HL-60/S4 treated with phorbol 12-myristate 13-acetate at 8.2 ng/mL for 4 days and 3 days (cell line): ENCODE measurements around the gene MAP3K14.

Experiments used
- in situ Hi-C: fragments of 300-500 bp; cut with MboI; formaldehyde crosslinking; loops from 2 replicates; pipeline ENCODE4 v1.15.0; 2022; ENCODE audit warnings: low sequenced_read_pairs

The MAP3K14 gene

DNA sequence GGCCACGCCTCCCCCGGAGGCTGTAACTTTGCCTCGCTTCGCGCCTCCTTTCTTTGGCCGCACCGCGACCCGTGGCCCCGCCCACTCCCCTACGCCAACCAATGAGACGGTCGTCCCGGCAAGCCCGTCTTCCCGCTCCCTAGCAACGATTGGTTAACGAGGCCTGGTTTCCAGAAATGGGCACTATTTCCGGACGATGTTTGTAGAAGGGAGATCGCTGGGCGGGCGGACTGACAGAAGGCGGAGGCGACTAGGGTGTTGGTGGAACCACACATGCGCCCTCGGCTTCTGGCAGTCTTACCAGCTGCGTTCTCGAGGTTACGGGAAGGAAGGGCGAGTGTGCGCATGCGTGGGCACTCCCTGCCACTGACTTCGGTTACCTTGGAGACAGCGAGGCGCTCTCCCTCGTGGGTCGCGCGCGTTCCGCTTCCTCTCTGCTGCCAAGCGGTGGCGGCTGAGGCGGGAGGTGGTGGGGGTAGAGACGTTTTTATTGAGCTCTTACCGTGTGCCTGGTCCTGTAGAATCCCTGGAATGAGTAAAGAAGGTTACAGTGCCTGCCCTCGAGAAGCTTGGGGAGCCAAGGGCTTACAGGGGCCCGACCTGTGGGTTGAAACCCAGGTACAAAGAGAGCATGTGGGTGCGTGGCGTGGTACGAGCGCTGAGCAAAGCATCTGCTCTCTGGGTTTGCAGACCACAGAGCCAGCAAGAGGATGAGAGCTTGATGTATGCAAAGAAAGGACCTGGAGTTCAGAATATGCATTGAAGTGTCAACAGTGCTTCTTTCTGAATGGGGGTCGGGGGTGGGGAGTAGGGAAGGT is 500 bp upstream of the MAP3K14 start:
- in situ Hi-C loops, result no loop called here

DNA sequence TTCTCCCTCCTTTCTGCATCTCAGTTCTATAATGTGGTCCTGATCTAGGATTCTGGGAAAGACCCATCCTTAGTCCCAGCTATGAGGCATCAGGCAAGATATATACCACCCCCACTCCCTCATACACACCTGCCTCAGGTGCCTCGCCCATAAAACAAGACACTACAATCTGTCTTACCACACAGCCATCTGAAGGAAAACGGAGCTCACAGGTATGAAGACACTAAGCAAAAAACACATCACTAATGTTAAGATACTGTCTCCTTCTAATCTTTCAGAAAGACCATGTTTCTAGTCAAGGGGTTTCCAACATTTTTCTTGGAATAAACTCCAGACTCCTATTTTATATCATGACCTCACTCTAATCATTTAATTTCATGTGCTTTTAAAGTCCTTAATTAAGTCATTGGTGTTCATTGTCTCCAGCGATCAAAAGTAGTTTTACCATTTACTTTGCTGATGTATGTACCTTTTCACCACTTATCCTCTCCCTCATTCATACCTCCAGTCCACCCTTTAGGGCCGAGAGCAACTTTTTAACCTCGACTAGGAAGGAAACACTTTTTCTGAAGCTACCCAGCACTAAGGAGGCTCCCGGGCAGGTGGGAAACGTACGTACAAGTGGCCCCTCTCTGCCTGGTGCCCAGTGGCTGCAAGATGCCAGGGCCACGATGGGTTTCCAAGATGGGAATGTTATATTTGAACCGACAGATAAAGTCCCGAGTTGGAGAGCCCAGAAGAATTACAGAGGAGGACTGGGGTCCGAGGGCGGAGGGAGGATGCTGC is 979 bp downstream of the MAP3K14 start:
- in situ Hi-C loops, result no loop called here

DNA sequence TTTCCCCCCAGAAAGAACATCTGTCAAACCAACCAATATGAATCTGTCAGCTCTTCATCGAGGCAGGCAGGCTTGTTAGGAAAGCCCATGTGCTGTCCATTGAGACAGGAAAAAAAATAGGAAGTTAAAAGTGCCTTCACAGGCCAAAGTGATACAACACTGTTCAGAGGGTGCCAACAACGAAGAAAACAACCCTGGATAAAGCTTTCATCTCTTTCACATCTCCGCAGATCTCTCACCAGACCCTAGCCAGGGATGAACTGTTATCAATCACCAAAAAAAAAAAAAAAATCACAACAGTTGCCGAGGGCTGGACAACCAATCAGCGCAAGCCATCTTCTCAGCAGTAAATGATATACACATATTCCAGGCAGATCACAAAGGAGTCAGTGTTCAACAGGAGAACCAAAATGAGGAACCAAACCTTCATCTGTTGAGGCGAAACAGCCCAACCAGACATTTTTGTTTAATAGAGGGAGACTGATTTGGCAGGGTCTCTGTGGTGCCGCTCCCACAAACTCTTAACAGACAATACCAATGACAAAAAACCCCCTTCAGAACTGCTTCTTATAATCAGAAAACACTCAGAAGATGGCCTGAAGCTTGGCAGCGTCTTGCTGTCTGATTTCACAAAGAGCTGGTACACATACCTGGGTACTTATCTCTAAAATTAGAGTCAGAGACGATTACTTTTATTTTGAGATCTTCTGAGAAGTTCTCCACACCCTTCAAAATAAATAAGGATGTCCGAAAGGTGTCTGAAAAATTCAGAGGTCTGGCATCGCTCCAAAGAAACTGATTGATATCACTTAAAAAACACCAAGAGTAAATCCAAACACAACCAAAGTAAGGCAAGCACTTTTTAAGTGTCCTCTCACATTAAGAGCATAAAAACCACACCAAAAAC is 1.8 kb downstream of the MAP3K14 start:
- in situ Hi-C loops, result no loop called here

DNA sequence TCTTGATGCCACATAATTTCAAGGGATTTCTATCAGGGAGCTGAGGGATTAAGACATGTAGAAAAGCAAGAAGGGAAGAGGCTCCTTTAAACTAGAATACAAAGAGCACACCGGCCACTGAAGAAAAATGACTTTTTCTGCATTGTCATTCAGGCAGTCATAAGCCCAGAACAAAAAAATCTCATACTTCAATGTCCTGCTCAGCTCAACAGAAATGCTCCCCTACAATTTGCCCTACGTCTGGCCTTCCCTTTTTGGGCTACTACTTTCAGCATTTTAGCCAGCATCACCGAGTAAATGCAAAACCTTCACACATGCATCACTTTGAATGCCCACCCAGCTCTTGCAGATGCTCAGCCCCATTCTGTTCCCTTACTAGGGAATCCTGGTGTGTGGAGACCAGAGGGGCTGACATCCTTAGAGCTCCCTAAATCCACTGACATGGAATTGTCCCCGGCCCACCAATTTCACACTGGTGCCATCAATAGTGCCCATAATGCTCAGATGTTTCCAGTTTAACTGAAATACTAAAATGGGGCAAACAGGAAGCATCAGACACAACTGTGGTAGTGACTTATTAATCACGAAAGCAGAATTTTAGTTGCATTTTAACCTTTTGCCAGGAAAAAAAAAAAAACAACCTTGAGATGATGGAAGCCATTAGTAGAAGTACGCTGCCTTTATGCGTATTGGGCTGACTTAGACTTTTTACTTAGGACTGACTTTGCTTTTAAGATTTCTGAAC is 2.7 kb downstream of the MAP3K14 start:
- in situ Hi-C loops, result no loop called here

DNA sequence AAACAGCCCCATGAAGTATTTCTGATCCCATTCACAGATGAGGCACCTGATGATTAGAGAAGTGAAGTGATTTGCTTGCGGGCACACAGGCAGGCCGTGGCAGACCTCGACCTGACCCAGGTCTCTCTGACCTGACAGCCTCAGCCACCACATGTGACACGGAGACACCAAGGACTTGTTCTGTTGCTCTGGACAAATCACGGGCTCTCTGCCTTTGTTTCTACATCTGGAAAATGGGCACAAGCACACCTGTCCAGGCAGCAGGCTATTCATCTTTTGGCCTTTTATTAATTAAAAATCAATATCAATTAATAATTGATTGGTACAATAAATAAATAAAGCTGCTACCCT is 3.4 kb downstream of the MAP3K14 start:
- in situ Hi-C loops, result no loop called here

DNA sequence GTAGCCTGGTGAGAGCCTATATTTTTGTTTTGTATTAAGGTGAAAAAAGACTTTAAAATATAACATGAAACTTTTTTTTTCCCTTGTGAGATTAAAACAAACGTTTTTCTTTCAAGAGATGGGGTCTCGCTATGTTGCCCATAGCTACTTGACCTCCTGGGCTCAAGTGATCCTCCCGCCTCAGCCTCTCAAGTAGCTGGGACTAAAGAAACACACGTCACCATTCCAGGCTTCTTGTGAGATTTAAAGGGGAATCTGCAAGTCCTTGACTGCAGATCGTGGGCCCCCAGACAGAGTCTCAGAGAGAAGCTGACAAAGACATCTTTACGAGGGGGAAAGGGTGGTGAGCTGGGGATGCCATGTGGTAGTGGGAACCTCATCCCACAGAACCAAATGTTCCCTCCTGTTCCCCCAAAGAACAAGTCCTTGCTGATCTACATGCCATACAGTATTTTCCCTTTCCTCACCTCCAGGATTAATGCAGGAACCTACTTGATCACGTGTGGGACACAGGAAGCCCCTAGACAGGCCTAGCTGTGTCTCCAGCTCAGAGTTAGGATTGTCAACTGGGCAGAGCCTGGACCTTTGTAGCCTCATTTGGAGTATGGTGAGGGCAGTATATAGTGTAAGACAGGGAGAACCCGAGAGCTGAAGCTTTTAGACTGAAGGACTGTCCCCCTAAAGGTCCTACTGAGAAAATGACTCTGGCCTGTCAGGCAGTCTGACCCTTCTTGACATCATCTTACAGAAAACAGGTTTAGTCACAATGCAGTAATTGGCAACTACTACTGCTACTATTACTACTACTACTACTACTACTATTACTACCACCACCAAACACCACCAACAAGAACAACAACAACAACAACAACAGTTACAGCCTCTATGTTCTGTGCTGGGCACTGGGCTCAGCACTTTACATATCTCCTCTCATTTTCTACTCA is 4.1 kb downstream of the MAP3K14 start:
- in situ Hi-C loops, result no loop called here

DNA sequence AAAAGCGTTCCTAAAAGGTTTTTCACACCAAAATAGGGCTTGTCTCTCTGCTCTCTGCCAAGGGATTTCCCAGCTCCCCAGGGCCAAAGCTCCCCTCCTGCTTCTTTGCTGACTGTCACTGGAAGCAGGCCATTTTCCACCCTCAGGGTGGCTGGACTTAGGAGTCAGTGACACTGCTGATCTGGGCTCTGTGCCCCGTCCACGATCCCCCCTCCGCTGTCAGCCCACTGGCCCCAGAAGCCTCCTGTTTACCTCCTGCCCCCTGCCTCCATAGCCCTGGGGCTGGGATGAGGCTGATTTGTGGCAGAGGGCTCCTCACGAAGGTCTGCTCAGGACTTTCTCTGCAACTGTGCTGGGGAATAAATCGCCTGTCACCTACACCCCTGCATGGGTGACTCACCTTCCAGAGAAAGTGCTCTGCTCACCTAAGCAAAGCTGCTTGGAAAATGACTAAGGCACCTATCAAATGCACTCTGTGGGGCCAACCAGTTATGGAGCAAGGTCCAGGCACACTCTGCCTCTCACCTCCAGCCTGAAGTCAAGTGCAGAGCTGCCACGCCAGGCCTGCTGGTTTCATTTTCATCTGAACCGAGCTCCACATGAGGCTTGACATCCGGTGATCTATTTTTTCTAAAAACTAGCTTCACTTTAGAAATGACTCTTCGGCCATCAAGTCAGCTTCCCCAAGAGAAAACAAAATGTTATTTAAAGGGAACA is 4.9 kb downstream of the MAP3K14 start:
- in situ Hi-C loops, result no loop called here

DNA sequence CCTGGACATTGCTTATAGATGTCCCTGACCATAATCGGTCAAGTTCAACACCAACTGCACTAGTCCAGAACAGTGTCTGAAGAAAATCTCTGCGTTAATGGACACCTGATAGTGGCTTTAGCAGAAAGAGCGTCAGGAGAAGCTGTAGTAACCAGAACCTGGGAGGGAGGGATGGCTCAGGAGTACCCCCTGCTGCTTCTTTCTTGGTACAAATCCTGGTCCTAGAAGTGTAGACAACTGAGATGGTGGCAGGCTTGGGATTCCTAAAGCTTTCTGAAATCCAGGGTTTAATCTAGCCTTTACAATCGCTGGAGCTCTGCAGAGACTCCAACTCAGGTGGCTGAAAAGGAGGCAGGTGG is 5.4 kb downstream of the MAP3K14 start:
- in situ Hi-C loops, result no loop called here

DNA sequence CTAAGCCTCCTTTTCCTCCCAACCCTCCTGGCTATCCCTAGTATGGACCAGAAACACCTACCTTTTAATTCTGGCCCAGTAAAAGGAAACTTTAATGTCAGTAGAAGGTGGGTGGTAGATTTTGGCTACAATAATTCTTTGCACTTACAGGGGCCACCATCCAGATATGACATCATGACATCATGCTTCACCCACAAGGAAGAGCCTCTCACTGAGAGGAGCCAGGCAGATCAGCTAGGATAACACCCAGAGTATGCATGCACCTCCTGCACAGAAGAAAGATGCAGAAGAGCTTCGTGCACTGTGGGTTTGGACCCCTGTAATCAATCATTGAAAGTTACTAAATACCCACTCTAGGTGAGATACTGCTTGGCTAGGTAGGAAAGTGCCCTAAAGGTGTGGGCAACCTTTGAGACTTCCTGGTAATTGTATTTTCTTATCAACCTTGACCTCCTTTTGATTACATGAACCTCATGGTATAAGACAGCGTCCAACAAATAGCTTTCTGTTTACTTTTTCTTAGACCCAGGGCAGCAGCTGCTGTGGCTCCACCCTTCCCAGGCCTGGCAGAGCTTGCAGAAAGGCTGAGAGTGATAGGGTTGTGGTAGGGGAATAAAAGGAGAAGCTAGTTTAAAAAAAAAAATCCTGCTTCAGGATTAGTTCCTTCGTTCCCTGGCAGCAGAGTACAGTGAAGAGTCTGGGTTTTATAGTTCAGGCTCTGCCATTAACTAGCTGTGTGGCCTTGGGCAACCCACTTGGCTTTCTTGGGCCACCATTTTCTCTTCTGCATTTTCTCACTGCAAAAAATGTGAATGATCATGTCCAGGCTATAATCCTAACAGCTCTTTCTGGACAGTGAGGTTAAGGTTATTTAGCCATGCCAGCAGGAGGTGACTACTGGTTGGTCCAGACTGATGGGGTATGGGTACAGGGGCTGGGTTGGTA is 6.2 kb downstream of the MAP3K14 start:
- in situ Hi-C loops, result no loop called here

DNA sequence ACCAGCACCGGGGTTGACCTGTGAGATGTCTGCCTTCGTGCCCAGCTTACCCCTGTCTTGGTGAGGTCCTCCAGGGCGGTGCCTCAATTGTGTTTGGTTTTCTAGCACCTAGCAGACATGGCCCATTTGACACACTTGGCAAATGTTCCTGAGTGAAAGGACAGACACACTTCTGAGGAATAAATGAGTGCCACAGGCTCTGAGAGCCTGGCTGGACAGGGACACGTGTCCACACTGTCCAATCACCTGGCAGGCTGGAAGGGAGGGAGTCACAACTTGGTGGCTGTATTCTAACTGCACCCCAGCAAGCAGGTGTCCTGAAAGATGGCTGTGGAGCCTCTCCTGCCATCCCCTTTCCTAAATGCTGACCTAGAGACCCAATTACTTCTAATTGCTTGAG is 7.4 kb downstream of the MAP3K14 start:
- in situ Hi-C loops, result no loop called here

DNA sequence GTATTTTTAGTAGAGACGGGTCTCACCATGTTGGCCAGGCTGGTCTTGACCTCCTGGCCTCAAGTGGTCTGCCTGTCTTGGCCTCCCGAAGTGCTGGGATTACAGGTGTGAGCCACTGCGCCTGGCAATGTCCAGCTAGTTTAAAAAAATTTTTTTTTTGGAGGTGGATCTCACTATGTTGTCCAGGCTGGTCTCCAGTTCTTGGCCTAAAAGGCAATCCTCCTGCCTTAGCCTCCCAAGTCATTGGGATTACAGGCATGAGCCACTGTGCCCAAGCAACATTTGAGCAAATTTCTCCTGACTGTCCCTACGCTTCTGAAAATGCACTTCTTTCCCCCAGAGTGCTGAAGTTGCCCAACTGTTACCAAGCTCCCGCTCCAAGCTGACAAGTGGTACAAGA is 8.0 kb downstream of the MAP3K14 start:
- in situ Hi-C loops, result no loop called here

DNA sequence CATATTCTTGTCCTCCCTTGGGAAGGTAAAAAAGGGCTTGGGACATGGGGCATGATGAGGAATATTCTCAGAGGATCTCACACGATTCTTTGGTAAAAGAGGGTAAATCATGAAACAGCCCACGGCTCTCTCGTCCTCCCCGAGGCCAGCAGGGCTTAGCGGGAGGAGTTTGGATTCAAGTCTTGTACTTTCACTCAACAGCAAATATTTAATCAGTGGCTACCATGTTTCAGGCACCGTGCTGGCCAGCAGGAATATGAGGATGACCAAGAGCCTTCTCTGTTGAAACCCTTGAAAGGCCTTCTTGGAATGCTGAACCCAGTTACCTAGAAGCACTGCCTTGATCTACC is 8.8 kb downstream of the MAP3K14 start:
- in situ Hi-C loops, result no loop called here

DNA sequence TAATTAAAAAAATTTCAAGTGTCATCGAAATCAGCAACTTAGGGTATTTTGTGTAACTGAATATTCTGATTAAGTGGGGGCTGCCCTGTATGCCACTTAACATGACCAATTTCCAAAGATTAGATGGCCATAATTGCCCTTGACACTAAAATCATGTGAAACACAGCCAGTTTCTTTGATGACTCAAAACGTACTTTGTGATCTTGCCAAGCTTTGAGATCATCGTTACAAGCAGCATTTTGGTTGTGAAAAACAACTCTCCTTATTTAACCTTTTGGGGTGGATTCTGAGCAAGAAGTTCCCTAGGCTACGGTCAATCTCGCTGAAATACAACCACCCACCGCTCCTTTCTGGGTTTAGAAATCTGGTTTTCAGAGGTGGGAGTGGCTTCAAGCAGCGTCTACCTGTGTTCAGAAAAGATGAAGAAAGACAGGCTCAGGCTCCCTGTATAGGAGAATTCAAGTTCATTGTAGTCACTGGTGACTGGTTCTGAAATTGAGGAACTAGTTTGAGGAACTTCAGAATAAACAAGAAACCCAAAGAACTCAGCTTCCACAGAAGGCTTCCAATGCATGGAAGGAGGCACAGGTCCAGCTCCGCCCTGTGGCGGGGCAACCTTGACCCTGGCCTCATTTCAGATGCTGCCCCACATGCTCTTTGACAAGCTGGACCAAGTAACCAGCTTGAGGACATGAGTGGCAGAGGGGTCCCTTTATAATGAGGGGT is 9.4 kb downstream of the MAP3K14 start:
- in situ Hi-C loops, result no loop called here

DNA sequence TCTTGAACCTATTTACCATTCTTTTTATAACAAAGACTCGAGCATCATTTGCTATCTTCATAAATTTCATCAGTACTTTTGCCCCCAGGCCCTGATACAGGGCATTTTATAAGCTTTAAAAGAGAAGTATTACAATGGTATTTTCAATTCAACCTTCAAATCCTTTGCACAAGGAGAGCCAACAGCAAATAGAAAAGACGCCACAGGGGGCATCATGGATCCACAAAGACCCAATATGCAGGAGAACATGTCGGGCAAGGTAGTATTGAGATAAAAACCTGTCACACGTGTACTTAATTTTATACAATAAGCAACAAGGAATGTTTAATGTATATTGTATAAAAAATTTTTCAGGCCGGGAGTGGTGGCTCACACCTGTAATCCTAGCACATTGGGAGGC is 10.2 kb downstream of the MAP3K14 start:
- in situ Hi-C loops, result no loop called here

DNA sequence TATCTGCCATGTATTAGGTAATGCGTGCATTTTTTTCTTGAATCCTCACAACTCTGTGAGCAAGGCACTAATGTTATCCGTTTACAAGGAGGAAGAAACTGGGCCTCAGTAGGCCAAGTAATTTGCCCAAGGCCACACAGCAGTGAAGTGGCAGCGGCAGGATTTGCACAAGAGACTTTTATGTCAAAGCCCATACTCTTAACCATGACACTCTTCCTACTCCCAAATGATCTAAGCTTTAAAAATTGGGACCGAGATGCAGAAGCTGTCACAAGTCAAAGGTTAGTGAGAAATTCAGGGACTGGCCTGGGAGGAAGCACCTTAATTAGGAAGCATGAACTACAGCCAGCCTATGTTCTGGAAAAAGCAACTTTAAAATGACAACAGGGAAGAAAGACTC is 10.7 kb downstream of the MAP3K14 start:
- in situ Hi-C loops, result no loop called here

DNA sequence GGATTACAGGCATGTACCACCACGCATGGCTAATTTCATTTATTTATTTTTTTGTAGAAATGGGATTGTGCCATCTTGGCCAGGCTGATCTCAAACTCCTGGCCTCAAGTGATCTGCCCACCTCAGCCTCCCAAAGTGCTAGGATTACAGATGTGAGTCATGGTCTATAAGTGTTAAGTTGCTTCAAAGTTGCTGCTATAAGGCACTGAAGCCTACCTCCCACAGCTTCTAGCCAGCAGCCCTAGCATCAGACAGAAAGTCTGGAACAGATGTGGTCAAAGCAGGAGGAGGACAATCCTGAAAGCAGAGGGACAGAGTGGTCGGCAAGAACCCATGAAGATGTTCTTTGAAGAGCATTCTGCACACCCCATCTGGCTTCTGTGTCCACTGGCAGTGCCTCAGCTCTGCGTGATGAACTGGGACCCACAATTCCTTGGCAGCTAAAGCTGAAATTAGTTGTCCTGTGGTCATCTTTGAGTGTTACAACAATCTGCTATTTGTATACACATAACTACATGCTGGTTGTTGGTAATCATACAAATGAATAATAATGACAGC is 11.2 kb downstream of the MAP3K14 start:
- in situ Hi-C loops, result no loop called here

DNA sequence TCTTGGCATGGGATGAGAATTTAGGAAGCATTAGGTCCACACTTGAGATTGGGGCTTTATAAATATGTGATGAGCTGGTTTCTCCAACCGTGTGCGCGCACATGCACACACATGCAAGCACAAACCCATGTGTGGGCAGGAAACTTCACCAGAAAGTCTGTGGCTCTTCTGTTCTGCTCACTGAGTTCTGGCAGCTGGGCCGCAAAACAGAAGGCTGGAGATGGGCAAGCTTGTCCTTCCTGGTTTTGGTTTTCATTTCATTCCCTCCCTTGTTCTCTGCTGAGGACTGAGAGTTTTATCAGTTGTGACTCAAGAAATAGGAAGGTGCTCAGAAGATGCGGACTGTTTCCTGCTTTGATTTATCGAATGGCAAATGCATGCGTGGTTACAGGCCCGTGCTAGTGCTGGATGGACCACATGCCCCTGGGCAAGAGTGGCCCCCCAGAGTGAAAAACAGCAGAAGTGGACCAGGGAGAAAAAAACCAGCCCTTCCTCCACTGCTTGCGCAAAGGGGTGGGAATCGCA is 14.1 kb downstream of the MAP3K14 start:
- in situ Hi-C loops, result no loop called here
